ENCODE results near the gene TET3. TPM values are rescaled to one million over a fixed set of nuclear protein-coding genes. Genes with fewer than 3 reads are reported as not detected.

The TET3 gene
- total and polyA plus RNA-seq, 2 donors (not counting 1 experiment from before 2014, with no cell fraction given): 2.1 to 3.1 TPM

GRCh38 chr2:74007121-74007520 lies 22.4 kb downstream of the TET3 start:
- no peaks in the 10 kb centered on the region for H3K36me3 ChIP-seq (ENCODE audit: control insufficient read depth, insufficient read depth, low read length)
- DNase-seq (ENCODE audit: low read depth in 2 of 2): no peak
- no peak overlapping the region for H3K27ac ChIP-seq (ENCODE audit: insufficient read depth, low read length)
- no peaks in the 10 kb centered on the region for H3K9me3 ChIP-seq (ENCODE audit: control insufficient read depth, insufficient read depth, low read depth, low read length)
- no peaks in the 10 kb centered on the region for H4K20me1 ChIP-seq (ENCODE audit: control insufficient read depth, extremely low read depth, insufficient read depth, low read length)
- no peaks in the 10 kb centered on the region for H3K27me3 ChIP-seq (ENCODE audit: control insufficient read depth, insufficient read depth, low read length)
- no peak overlapping the region for H3K4me2 ChIP-seq (ENCODE audit: extremely low read depth, insufficient read depth, low read length)
- no peak overlapping the region for H3K9ac ChIP-seq (ENCODE audit: insufficient read depth, low read length)
- peaks cover 29% of the 10 kb centered on the region for H3K4me1 ChIP-seq (ENCODE audit: control insufficient read depth, extremely low read depth, insufficient read depth, low read length)
- no peak overlapping the region for H2AFZ ChIP-seq (ENCODE audit: low read length)
- peaks cover 9% of the 10 kb centered on the region for H3K79me2 ChIP-seq (ENCODE audit: control insufficient read depth, insufficient read depth, low read length)
- H3K4me3 ChIP-seq (replicated peaks in 1 of 4; ENCODE audit: control extremely low read depth in 1 of 4, insufficient read depth in 1 of 4, low read depth in 3 of 4, low read length in 4 of 4): no peak overlapping the region
- TF ChIP-seq CTCF (conservative IDR thresholded peaks at IDR 0.05 in 1 of 2, IDR thresholded peaks at IDR 0.05 in 1 of 2; ENCODE audit: low read depth in 1 of 2, low read length in 2 of 2): no peak
- TF ChIP-seq EZH2 (IDR thresholded peaks at IDR 0.05; ENCODE audit: low read length, missing control alignments): no peak

DNA sequence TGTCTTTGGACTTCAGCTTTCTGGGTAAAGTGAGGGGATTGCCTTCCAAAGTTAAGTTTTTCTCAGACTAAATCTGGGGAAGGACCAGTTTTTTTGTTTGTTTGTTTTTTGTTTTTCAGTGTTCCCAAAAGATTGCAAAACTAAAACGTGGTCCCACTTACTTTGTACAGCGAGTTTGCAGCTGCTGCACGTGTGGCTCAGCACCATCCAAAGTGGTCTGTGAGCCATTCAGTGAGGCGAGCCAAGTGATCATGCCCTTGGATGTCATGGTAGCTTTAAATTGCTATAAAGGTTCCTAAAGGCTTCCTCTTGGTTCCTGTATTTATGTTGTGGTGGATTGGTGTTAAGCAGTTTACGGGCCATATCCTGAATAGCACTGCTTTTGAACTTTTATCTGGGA lies 23.0 kb downstream of the TET3 start:
- no peaks in the 10 kb centered on the region for H3K9me3 ChIP-seq (ENCODE audit: control insufficient read depth, insufficient read depth, low read depth, low read length)
- DNase-seq (ENCODE audit: low read depth in 2 of 2): no peak
- no peaks in the 10 kb centered on the region for H3K36me3 ChIP-seq (ENCODE audit: control insufficient read depth, insufficient read depth, low read length)
- no peak overlapping the region for H3K4me2 ChIP-seq (ENCODE audit: extremely low read depth, insufficient read depth, low read length)
- no peak for TF ChIP-seq CTCF (conservative IDR thresholded peaks at IDR 0.05 in 1 of 2, IDR thresholded peaks at IDR 0.05 in 1 of 2; ENCODE audit: low read depth in 1 of 2, low read length in 2 of 2)
- peaks cover 9% of the 10 kb centered on the region for H3K79me2 ChIP-seq (ENCODE audit: control insufficient read depth, insufficient read depth, low read length)
- no peaks in the 10 kb centered on the region for H4K20me1 ChIP-seq (ENCODE audit: control insufficient read depth, extremely low read depth, insufficient read depth, low read length)
- no peak overlapping the region for H2AFZ ChIP-seq (ENCODE audit: low read length)
- H3K4me3 ChIP-seq (replicated peaks in 1 of 4; ENCODE audit: control extremely low read depth in 1 of 4, insufficient read depth in 1 of 4, low read depth in 3 of 4, low read length in 4 of 4): no peak overlapping the region
- H3K27ac ChIP-seq (ENCODE audit: insufficient read depth, low read length): no peak overlapping the region
- H3K4me1 ChIP-seq (ENCODE audit: control insufficient read depth, extremely low read depth, insufficient read depth, low read length): peaks cover 29% of the 10 kb centered on the region
- H3K27me3 ChIP-seq (ENCODE audit: control insufficient read depth, insufficient read depth, low read length): no peaks in the 10 kb centered on the region
- H3K9ac ChIP-seq (ENCODE audit: insufficient read depth, low read length): no peak overlapping the region

DNA sequence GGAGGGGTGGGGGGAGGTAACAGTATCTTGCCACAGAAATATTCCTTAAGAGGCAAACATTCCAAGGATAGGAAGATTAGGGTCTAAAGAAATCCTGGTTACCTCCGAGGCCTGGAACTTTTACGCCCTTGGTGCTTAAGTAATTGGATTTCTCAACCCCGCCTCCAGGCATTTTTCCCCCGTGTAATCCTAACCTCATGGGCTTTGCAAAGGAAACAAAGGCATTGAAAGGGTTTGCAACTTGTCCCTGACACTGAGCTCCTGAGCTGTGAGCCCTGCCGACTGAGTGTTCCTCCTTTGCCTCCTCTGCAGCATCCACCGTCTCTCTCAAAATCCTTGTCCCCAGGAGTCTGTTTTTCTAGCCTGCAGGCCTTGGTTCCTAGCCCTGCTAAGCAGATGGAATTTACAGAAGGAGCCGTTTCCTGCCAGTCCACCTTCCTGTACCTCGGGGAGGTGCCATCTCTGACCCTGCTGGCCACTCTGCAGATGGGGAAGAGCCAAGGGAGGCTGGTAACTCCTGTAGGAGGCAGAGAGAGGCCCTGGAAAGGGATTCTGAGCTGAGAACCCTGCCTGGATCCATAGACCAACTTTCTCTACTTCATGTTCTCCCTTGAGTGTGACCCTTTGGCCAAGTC lies 24.2 kb downstream of the TET3 start:
- no peaks in the 10 kb centered on the region for H3K27me3 ChIP-seq (ENCODE audit: control insufficient read depth, insufficient read depth, low read length)
- peaks cover 9% of the 10 kb centered on the region for H3K79me2 ChIP-seq (ENCODE audit: control insufficient read depth, insufficient read depth, low read length)
- no peak for DNase-seq (ENCODE audit: low read depth in 2 of 2)
- no peaks in the 10 kb centered on the region for H3K9me3 ChIP-seq (ENCODE audit: control insufficient read depth, insufficient read depth, low read depth, low read length)
- H4K20me1 ChIP-seq (ENCODE audit: control insufficient read depth, extremely low read depth, insufficient read depth, low read length): no peaks in the 10 kb centered on the region
- H3K4me2 ChIP-seq (ENCODE audit: extremely low read depth, insufficient read depth, low read length): no peak overlapping the region
- no peak overlapping the region for H3K4me3 ChIP-seq (replicated peaks in 1 of 4; ENCODE audit: control extremely low read depth in 1 of 4, insufficient read depth in 1 of 4, low read depth in 3 of 4, low read length in 4 of 4)
- no peaks in the 10 kb centered on the region for H3K36me3 ChIP-seq (ENCODE audit: control insufficient read depth, insufficient read depth, low read length)
- H3K27ac ChIP-seq (ENCODE audit: insufficient read depth, low read length): no peak overlapping the region
- H2AFZ ChIP-seq (ENCODE audit: low read length): no peak overlapping the region
- TF ChIP-seq CTCF (conservative IDR thresholded peaks at IDR 0.05 in 1 of 2, IDR thresholded peaks at IDR 0.05 in 1 of 2; ENCODE audit: low read depth in 1 of 2, low read length in 2 of 2) (no peak), EZH2 (IDR thresholded peaks at IDR 0.05; ENCODE audit: low read length, missing control alignments) (no peak)
- H3K4me1 ChIP-seq (ENCODE audit: control insufficient read depth, extremely low read depth, insufficient read depth, low read length): peaks cover 29% of the 10 kb centered on the region
- no peak overlapping the region for H3K9ac ChIP-seq (ENCODE audit: insufficient read depth, low read length)
